Measurements from ENCODE around the gene EXOC7.

- TF ChIP-seq EZH2 (IDR thresholded peaks at IDR 0.05) (no peak), POLR2AphosphoS5 (IDR thresholded peaks at IDR 0.05; ENCODE audit: borderline replicate concordance, low read depth, low read length) (no peak)
Observed at GRCh38 chr17:76092526-76093413, 10.8 kb downstream of the EXOC7 start.

All from SK-N-MC (cell line).